ENCODE data around the gene SCN2B.
A peak's percentile ranks its signal among the peaks of the same experiment; 100 is the strongest.
"Not testable (repeated sequence)": the region's sequence is repeated elsewhere in the genome, so short reads cannot be mapped to it uniquely, and the experiment has no call there.

SCN2B gene

GRCh38 chr11:118206391-118207031 lies 30.1 kb upstream of the SCN2B start:
- peak; percentile 93 for DNase-seq

GRCh38 chr11:118205606-118206378 lies 29.4 kb upstream of the SCN2B start:
- no peak for DNase-seq

DNA sequence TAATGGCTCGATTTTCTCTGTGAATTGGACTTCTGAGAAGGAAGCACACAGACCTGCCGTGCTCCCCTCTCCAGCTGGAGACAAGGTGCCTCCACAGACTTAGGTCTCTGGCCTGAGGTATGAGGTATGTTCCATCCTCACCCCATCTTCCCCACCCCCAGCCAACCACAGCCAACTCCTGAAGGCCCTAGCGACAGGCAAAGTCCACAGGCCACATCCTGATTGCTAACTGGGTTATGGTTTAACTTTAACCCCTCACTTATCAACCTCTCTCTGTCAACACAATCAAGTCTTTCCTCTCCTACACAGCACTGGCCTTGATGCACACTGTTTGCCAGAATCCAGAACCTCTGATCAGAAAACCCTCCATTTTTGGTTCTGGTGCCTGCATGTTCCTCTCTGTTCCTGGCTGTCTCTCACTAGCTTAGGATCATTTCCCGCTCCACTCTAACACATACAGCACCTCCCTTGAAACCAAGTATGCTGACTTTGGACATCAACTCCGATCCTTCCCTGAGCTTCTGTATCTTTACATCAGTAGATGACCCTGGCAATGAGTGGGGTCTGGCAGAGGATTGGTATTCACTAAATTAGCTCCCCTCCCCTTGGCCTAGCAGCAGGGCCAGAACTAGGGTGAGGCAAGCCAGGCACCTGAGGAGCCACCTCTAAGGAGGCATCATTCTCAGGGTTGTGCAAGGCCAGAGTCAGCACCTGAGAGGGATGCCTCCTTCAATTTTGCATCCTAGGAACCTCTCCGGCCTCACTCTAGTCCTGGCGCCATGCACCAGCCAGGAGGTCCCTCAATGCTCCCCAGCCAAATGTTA lies 26.4 kb upstream of the SCN2B start:
- DNase-seq, result no peak

GRCh38 chr11:118201966-118202365 lies 25.5 kb upstream of the SCN2B start:
- DNase-seq, result no peak

GRCh38 chr11:118200901-118201680 lies 24.7 kb upstream of the SCN2B start:
- DNase-seq, result no peak

DNA sequence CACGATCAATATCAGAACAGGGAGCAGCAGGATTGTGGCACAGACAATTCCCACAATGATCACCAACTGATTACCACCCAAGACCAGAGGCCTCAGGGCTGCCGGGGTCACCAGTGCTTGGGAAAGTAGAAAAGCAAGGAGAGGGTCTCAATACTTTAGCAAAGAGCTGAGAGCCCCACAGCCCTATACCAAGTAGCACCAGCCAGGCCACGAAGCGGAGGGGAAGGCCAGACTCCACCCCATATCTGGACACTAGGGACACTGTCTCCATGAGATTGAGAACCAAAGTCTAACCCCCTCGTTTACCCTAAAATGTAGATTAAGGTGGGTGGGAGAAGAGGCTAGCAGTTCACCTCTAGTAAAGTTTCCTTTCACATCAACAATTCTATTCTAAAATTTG lies 24.1 kb upstream of the SCN2B start:
- DNase-seq, result no peak

GRCh38 chr11:118199135-118199534 lies 22.7 kb upstream of the SCN2B start:
- DNase-seq, result no peak

- peak; percentile 73 for DNase-seq
These were observed 21.9 kb upstream of the SCN2B start for GRCh38 chr11:118198370-118198769.

GRCh38 chr11:118194835-118195627 lies 18.6 kb upstream of the SCN2B start:
- DNase-seq, result peak; percentile 30

DNA sequence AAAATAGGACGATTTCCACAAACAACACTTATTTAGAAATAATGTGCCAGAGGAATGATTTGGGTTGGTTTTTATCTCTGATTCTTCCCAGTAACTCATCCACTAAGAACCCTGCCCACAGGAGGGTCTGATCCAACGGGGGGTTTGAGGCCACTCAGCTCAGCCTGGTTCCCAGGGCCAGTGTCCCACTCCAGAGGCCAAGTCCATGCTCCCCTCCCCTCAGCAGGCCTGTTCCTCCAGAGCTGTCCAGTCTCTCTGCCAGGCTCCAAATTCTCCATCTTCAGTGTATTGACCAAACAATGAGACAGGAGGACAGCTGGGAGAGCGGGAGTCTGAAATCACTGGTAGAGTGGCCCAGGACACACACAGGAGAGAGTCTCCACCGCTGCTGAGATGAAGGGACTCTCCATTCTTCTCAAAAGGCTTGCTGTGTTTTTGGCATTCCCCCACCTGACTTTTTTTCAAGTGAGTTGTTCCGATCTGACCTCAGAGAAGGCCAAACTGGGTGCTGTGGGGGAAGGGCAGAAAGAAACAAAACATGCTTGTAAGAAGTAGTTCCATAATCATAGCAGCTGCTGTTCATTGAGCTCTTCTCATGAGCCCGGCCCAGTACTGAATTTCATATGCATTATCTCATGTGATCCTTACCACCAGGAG lies 17.6 kb upstream of the SCN2B start:
- no peak for DNase-seq

GRCh38 chr11:118192817-118193216 lies 16.4 kb upstream of the SCN2B start:
- not testable (repeated sequence) for DNase-seq

- not testable (repeated sequence) for DNase-seq
These were observed 14.6 kb upstream of the SCN2B start for GRCh38 chr11:118190942-118191506.

DNA sequence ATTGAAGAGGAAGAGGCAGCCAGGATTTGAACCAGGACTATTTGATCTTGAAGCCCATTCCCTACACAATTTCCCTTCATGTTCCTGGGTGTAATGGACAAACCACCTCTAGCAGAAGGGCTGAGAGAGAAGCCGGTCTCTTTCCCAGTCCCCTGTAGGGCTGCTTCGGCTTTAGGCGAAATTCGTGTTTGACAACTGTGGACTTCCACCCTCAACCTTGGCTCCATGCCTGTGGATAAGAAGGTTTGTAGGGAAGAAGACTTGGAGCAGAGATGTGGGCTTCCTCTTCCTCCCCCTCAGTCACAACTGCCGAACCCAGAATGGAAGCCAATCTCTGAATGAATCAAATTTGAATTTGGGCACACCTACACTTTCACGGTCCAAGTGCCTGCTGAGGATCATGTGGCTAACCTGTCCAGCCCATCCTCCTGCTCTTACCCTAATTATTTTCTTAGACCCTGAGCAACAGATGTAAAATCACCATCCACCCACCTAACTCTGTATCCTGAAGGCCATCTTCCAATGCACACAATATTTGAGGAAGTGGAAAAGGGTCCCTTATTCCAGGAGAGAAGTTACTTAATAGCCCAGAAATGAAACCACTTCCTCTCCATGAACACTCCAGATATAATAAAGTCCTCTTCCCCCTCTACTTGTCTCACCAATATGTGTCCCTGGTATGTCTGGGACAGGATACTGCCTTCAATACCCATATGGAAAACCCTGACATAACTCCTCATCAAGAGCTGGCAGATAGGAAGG lies 10.1 kb upstream of the SCN2B start:
- peak; percentile 58 for DNase-seq

DNA sequence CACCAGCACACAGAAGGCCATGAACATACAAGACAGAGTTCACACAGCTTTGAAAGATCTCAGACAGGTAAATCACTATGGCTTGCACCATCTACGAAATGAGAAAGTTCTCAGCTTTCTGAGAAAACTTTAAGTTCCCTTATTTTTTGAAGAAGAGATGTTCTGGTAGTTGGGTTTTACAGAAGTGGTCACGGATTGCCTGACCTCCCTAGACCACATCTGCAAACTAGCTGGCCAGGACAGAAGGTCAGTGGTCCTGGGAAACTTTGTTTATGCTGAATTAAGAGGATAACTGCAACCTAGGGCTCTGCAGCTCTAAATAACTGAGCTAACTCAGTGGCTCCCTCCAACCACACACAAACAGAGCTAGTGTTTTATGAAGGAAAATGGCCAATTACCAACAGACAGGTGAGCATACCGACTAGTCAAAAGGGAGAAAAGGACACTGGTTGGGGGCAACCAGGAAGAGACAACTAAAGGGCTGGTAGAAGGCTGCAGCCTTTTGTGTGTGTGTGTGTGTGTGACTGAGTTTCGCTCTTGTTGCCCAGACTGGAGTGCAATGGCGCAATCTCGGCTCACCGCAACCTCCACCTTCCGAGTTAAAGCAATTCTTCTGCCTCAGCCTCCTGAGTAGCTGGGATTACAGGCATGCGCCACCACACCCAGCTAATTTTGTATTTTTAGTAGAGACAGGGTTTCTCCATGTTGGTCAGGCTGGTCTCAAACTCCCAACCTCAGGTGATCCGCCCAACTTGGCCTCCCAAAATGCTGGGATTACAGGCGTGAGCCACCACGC lies 8.5 kb upstream of the SCN2B start:
- peak; percentile 73 for DNase-seq

- DNase-seq, result peak; percentile 73
These were observed 7.3 kb upstream of the SCN2B start for GRCh38 chr11:118183691-118184090.

DNA sequence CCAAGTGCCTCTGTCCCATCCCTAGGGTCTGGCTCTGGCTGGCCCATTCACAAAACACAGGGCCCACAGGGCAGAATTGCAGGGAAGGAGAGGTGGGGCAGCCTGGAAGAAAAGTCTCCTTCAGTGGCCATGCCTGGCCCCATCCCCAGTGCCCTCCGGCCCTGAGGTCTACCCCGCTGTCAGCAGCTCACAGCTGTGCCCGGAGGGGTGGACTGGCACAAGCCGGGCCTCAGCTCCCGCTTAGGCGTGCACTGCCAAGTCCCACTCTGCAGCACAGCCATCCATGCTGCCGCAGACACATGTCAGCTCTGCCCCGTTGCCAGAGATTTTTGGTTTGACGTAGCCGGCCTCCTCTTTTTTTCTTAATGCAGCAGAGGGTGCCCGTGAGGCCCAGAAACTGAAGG lies 3.9 kb upstream of the SCN2B start:
- no peak for DNase-seq

- no peak for DNase-seq
These were observed 317 bp upstream of the SCN2B start for GRCh38 chr11:118176778-118177134.

GRCh38 chr11:118175031-118175992 lies 1.1 kb downstream of the SCN2B start:
- peak; percentile 27 for DNase-seq

Measured in inflammatory macrophage treated with lipopolysaccharide for 4 hours (primary cell).